Neural cell (in vitro differentiated cells): ENCODE data around the gene KCNK10. TPM values are rescaled to one million over a fixed set of nuclear protein-coding genes. Genes with fewer than 3 reads are reported as not detected.

Experiments
- H2AFZ ChIP-seq: fragments of 200-600, 300-800 bp; sonication (generic), shearing (Covaris generic); 2 replicates; pipeline ENCODE4 v1.6.0; 2014; ENCODE audit warnings: low read depth, mild to moderate bottlenecking, antibody characterized with exemption, low read length, moderate library complexity
- H3F3A ChIP-seq: fragments of 200-600 bp; shearing (Covaris generic); 2 replicates; pipeline ENCODE4 v1.6.1; 2016; ENCODE audit warnings: mild to moderate bottlenecking, moderate library complexity, mixed read lengths, antibody characterized with exemption, low read length; ENCODE audit not compliant: insufficient read depth, poor library complexity, severe bottlenecking
- H3K27ac ChIP-seq: fragments of 200-600, 300-800 bp; sonication (generic), shearing (Covaris generic); 2 replicates; pipeline ENCODE4 v1.5.1; 2014; ENCODE audit warnings: mild to moderate bottlenecking, low read length, moderate library complexity
- H3K27me3 ChIP-seq: fragments of 300-800, 200-600 bp; sonication (generic), shearing (Covaris generic); 2 replicates; pipeline ENCODE4 v1.6.0; 2014; ENCODE audit warnings: mild to moderate bottlenecking, low read depth, low read length, moderate library complexity; ENCODE audit not compliant: insufficient read depth
- H3K36me3 ChIP-seq: fragments of 300-800, 200-600 bp; sonication (generic), shearing (Covaris generic); 2 replicates; pipeline ENCODE4 v1.5.1; 2014; ENCODE audit warnings: mild to moderate bottlenecking, antibody characterized with exemption, low read length, moderate library complexity; ENCODE audit not compliant: insufficient read depth
- H3K4me2 ChIP-seq: fragments of 300-800, 200-600 bp; sonication (generic), shearing (Covaris generic); 2 replicates; pipeline ENCODE4 v1.6.0; 2014; ENCODE audit warnings: mild to moderate bottlenecking, low read length
- H3K4me3 ChIP-seq: fragments of 300-800, 200-600 bp; sonication (generic), shearing (Covaris generic); 2 replicates; pipeline ENCODE4 v1.5.1; 2014; ENCODE audit warnings: mild to moderate bottlenecking, low read length, moderate library complexity
- H3K79me2 ChIP-seq: fragments of 200-600 bp; shearing (Covaris generic); replicated peaks from 2 replicates; pipeline ENCODE4 v1.6.0; 2014; ENCODE audit warnings: mild to moderate bottlenecking, low read length, moderate library complexity; ENCODE audit not compliant: insufficient read depth
- H3K9ac ChIP-seq: fragments of 300-800, 200-600 bp; sonication (generic), shearing (Covaris generic); 2 replicates; pipeline ENCODE4 v1.6.1; 2016; ENCODE audit warnings: mild to moderate bottlenecking, low read length, mixed read lengths
- H3K9me2 ChIP-seq: fragments of 200-600 bp; shearing (Covaris generic); 2 replicates; pipeline ENCODE4 v1.6.1; 2016; ENCODE audit warnings: mild to moderate bottlenecking, low read length, mixed read lengths; ENCODE audit not compliant: insufficient read depth
- H3K9me3 ChIP-seq: fragments of 200-600, 300-800 bp; sonication (generic), shearing (Covaris generic); 2 replicates; pipeline ENCODE4 v1.6.1; 2016; ENCODE audit warnings: mild to moderate bottlenecking, mixed run types, low read length, moderate library complexity, mixed read lengths
- H4K20me1 ChIP-seq: fragments of 200-600 bp; shearing (Covaris generic); 2 replicates; pipeline ENCODE4 v1.6.1; 2016; ENCODE audit warnings: mild to moderate bottlenecking, mixed run types; ENCODE audit not compliant: insufficient read depth
- CTCF ChIP-seq: fragments of 450-650 bp; IDR thresholded peaks from 2 replicates; pipeline ENCODE4 v1.5.1; 2014; ENCODE audit warnings: antibody characterized with exemption, mild to moderate bottlenecking, moderate library complexity; ENCODE audit not compliant: poor library complexity, severe bottlenecking
- EP300 ChIP-seq: fragments of 450-650 bp; conservative IDR thresholded peaks from 2 replicates; pipeline ENCODE4 v1.6.1; 2014; ENCODE audit warnings: antibody characterized with exemption, mild to moderate bottlenecking, moderate library complexity; ENCODE audit not compliant: poor library complexity, severe bottlenecking
- EZH2 ChIP-seq: fragments of 200-600, 300-800 bp; shearing (Covaris generic), sonication (generic); IDR thresholded peaks from 2 replicates; pipeline ENCODE4 v1.6.1; 2014; ENCODE audit warnings: antibody characterized with exemption, low read length, borderline replicate concordance, mild to moderate bottlenecking; ENCODE audit not compliant: insufficient read depth, poor library complexity, severe bottlenecking
- MXI1 ChIP-seq: fragments of 450-650 bp; conservative IDR thresholded peaks from 2 replicates; pipeline ENCODE4 v1.6.1; 2014; ENCODE audit warnings: antibody characterized with exemption, mild to moderate bottlenecking; ENCODE audit not compliant: poor library complexity, severe bottlenecking
- POLR2AphosphoS5 ChIP-seq: IDR thresholded peaks from 2 replicates; pipeline ENCODE4 v1.6.1; 2012
- RAD21 ChIP-seq: fragments of 450-650 bp; conservative IDR thresholded peaks from 2 replicates; pipeline ENCODE4 v1.6.1; 2014; ENCODE audit warnings: antibody characterized with exemption, mild to moderate bottlenecking, moderate library complexity
- REST ChIP-seq: IDR thresholded peaks from 2 replicates; pipeline ENCODE4 v1.6.1; 2012; ENCODE audit warnings: borderline replicate concordance
- SMC3 ChIP-seq: fragments of 450-650 bp; conservative IDR thresholded peaks from 2 replicates; pipeline ENCODE4 v1.6.1; 2014; ENCODE audit warnings: antibody characterized with exemption, mild to moderate bottlenecking, moderate library complexity; ENCODE audit not compliant: poor library complexity
- TAF1 ChIP-seq: IDR thresholded peaks from 2 replicates; pipeline ENCODE4 v1.6.1; 2012; ENCODE audit warnings: low read depth
- polyA plus RNA-seq: library from polyadenylated mRNA; depleted of rRNA; stranded (reverse); fragments of >200 nt; gene quantifications from 2 replicates; pipeline ENCODE4 v1.2.3, GENCODE V29; 2014

The KCNK10 gene
- polyA plus RNA-seq, 1 donor from 2014 or later, result 6.9 TPM

GRCh38 chr14:88202286-88202685 lies 120.8 kb downstream of the KCNK10 start:
- H3K4me3 ChIP-seq, result no peak overlapping the region
- H3F3A ChIP-seq, result no peaks in the 10 kb centered on the region
- H2AFZ ChIP-seq, result no peak overlapping the region
- H3K9me2 ChIP-seq, result no peaks in the 10 kb centered on the region
- H3K27me3 ChIP-seq, result no peaks in the 10 kb centered on the region
- H3K9ac ChIP-seq, result no peak overlapping the region
- no peaks in the 10 kb centered on the region for H4K20me1 ChIP-seq
- H3K79me2 ChIP-seq, result no peaks in the 10 kb centered on the region
- TF ChIP-seq EZH2 (no peak), CTCF (no peak), POLR2AphosphoS5 (no peak), RAD21 (no peak), TAF1 (no peak), MXI1 (no peak), REST (no peak), EP300 (no peak), SMC3 (no peak)
- H3K4me2 ChIP-seq, result no peak overlapping the region
- H3K27ac ChIP-seq, result no peak overlapping the region
- H3K9me3 ChIP-seq, result no peaks in the 10 kb centered on the region
- H3K36me3 ChIP-seq, result no peaks in the 10 kb centered on the region

GRCh38 chr14:88201851-88202250 lies 121.2 kb downstream of the KCNK10 start:
- H3K4me3 ChIP-seq, result no peak overlapping the region
- H3F3A ChIP-seq, result no peaks in the 10 kb centered on the region
- no peaks in the 10 kb centered on the region for H3K9me2 ChIP-seq
- no peaks in the 10 kb centered on the region for H3K36me3 ChIP-seq
- H3K27me3 ChIP-seq, result no peaks in the 10 kb centered on the region
- TF ChIP-seq EP300, result no peak
- TF ChIP-seq CTCF, result no peak
- no peak for TF ChIP-seq EZH2
- no peak for TF ChIP-seq REST
- H3K9me3 ChIP-seq, result no peaks in the 10 kb centered on the region
- no peak overlapping the region for H3K27ac ChIP-seq
- no peaks in the 10 kb centered on the region for H3K79me2 ChIP-seq
- no peak overlapping the region for H3K9ac ChIP-seq
- H2AFZ ChIP-seq, result no peak overlapping the region
- no peaks in the 10 kb centered on the region for H4K20me1 ChIP-seq
- no peak overlapping the region for H3K4me2 ChIP-seq
